H9 (cell line): ENCODE data around the gene MOCS1. TPM values are rescaled to one million over a fixed set of nuclear protein-coding genes. Genes with fewer than 3 reads are reported as not detected.

Source experiments
- DNase-seq: peaks from one replicate; pipeline ENCODE4 v3.0.0-alpha.2; 2017
- H2AFZ ChIP-seq: one replicate; pipeline ENCODE4 v1.6.1; 2013; ENCODE audit warnings: mild to moderate bottlenecking, low read length, control low read depth, moderate library complexity
- H2AK5ac ChIP-seq: 2 replicates; pipeline ENCODE4 v1.6.1; 2013; ENCODE audit warnings: low read length, control low read depth, mixed read lengths; ENCODE audit not compliant: insufficient read length
- H2BK120ac ChIP-seq: one replicate; pipeline ENCODE4 v1.6.1; 2013; ENCODE audit warnings: low read depth, mild to moderate bottlenecking, low read length, control low read depth, inconsistent platforms; ENCODE audit not compliant: poor library complexity, severe bottlenecking
- H2BK12ac ChIP-seq: 2 replicates; pipeline ENCODE4 v1.6.1; 2013; ENCODE audit warnings: low read length, control low read depth, mixed read lengths, low read depth; ENCODE audit not compliant: insufficient read length
- H2BK15ac ChIP-seq: 2 replicates; pipeline ENCODE4 v1.6.1; 2013; ENCODE audit warnings: low read depth, low read length, control low read depth
- H2BK20ac ChIP-seq: one replicate; pipeline ENCODE4 v1.6.1; 2013; ENCODE audit warnings: low read depth, mild to moderate bottlenecking, low read length, control low read depth, inconsistent platforms; ENCODE audit not compliant: poor library complexity, severe bottlenecking
- H2BK5ac ChIP-seq: 2 replicates; pipeline ENCODE4 v1.6.1; 2013; ENCODE audit warnings: low read length, control low read depth, mixed read lengths; ENCODE audit not compliant: insufficient read length
- H3K14ac ChIP-seq: 2 replicates; pipeline ENCODE4 v1.6.1; 2013; ENCODE audit warnings: low read length, control low read depth; ENCODE audit not compliant: insufficient read depth
- H3K18ac ChIP-seq: 2 replicates; pipeline ENCODE4 v1.6.1; 2013; ENCODE audit warnings: low read depth, mild to moderate bottlenecking, mixed read lengths, low read length, control low read depth; ENCODE audit not compliant: insufficient read length
- H3K23ac ChIP-seq: 2 replicates; pipeline ENCODE4 v1.6.1; 2013; ENCODE audit warnings: low read length, control low read depth, mixed read lengths, low read depth; ENCODE audit not compliant: insufficient read length
- H3K23me2 ChIP-seq: 2 replicates; pipeline ENCODE4 v1.6.1; 2013; ENCODE audit warnings: low read depth, mild to moderate bottlenecking, mixed read lengths, low read length, control low read depth; ENCODE audit not compliant: insufficient read length, poor library complexity, severe bottlenecking
- H3K27ac ChIP-seq: 2 replicates; pipeline ENCODE4 v1.5.1; 2013; ENCODE audit warnings: low read length, control low read depth, mixed read lengths, low read depth; ENCODE audit not compliant: insufficient read length
- H3K27me3 ChIP-seq: 2 replicates; pipeline ENCODE4 v1.6.1; 2013; ENCODE audit warnings: low read length, control low read depth, inconsistent platforms; ENCODE audit not compliant: insufficient read depth
- H3K4ac ChIP-seq: 2 replicates; pipeline ENCODE4 v1.6.1; 2013; ENCODE audit warnings: low read depth, mild to moderate bottlenecking, control low read depth, inconsistent platforms, low read length, moderate library complexity
- H3K4me1 ChIP-seq: 2 replicates; pipeline ENCODE4 v1.6.1; 2013; ENCODE audit warnings: low read length, control low read depth, inconsistent platforms; ENCODE audit not compliant: insufficient read depth
- H3K4me2 ChIP-seq: 2 replicates; pipeline ENCODE4 v1.6.1; 2013; ENCODE audit warnings: low read length, control low read depth, mixed read lengths; ENCODE audit not compliant: insufficient read length, insufficient read depth
- H3K56ac ChIP-seq: 2 replicates; pipeline ENCODE4 v1.6.1; 2013; ENCODE audit warnings: low read depth, mild to moderate bottlenecking, mixed read lengths, low read length, control low read depth; ENCODE audit not compliant: insufficient read length
- H3K79me1 ChIP-seq: 2 replicates; pipeline ENCODE4 v1.6.1; 2013; ENCODE audit warnings: low read depth, mild to moderate bottlenecking, moderate library complexity, low read length, control low read depth, inconsistent platforms; ENCODE audit not compliant: insufficient read depth, poor library complexity, severe bottlenecking
- H3K79me2 ChIP-seq: 2 replicates; pipeline ENCODE4 v1.6.1; 2013; ENCODE audit warnings: low read length, control low read depth, inconsistent platforms; ENCODE audit not compliant: insufficient read depth
- H3K9ac ChIP-seq: 2 replicates; pipeline ENCODE4 v1.6.1; 2013; ENCODE audit warnings: low read length, control low read depth, mixed read lengths; ENCODE audit not compliant: insufficient read length; ENCODE audit errors: extremely low read depth
- H3K9me3 ChIP-seq: one replicate; pipeline ENCODE4 v1.6.1; 2013; ENCODE audit warnings: low read depth, low read length, inconsistent platforms; ENCODE audit not compliant: control insufficient read depth
- H3T11ph ChIP-seq: one replicate; pipeline ENCODE4 v1.6.1; 2013; ENCODE audit warnings: mild to moderate bottlenecking, low read length, control low read depth, inconsistent platforms
- H4K20me1 ChIP-seq: one replicate; pipeline ENCODE4 v1.6.1; 2013; ENCODE audit not compliant: control insufficient read depth, insufficient read length, insufficient read depth
- H4K5ac ChIP-seq: 2 replicates; pipeline ENCODE4 v1.6.1; 2013; ENCODE audit warnings: low read depth, mild to moderate bottlenecking, mixed read lengths, low read length, control low read depth; ENCODE audit not compliant: insufficient read length
- H4K8ac ChIP-seq: replicated peaks from 2 replicates; pipeline ENCODE4 v1.6.1; 2013; ENCODE audit warnings: low read length, control low read depth, mixed read lengths, low read depth; ENCODE audit not compliant: insufficient read length
- H4K91ac ChIP-seq: 2 replicates; pipeline ENCODE4 v1.6.1; 2013; ENCODE audit warnings: low read depth, mild to moderate bottlenecking, moderate library complexity, mixed read lengths, low read length, control low read depth; ENCODE audit not compliant: insufficient read length
- H3K27ac Mint-ChIP-seq, 3 experiments: 2 replicates in 2 of 3; 3 replicates in 1 of 3; pipeline ENCODE4 v1.8.0; 2020 to 2021; ENCODE audit warnings: mixed read lengths in 3 of 3, mild to moderate bottlenecking in 1 of 3, moderate library complexity in 1 of 3
- H3K27me3 Mint-ChIP-seq: 2 replicates; pipeline ENCODE4 v1.8.0; 2021; ENCODE audit warnings: low read depth, mild to moderate bottlenecking, moderate library complexity, mixed read lengths
- H3K36me3 Mint-ChIP-seq, 3 experiments: 2 replicates in 2 of 3; 3 replicates in 1 of 3; pipeline ENCODE4 v1.8.0; 2020 to 2021; ENCODE audit warnings: low read depth in 3 of 3, mixed read lengths in 3 of 3; ENCODE audit not compliant: insufficient read depth in 1 of 3
- H3K4me1 Mint-ChIP-seq, 2 experiments: 2 replicates each; pipeline ENCODE4 v1.8.0; 2020; ENCODE audit warnings: mixed read lengths in 2 of 2
- H3K4me3 Mint-ChIP-seq, 2 experiments: 2 replicates in 1 of 2; 3 replicates in 1 of 2; pipeline ENCODE4 v1.8.0; 2020 to 2021; ENCODE audit warnings: mild to moderate bottlenecking in 2 of 2, mixed read lengths in 2 of 2, moderate library complexity in 1 of 2
- H3K9me3 Mint-ChIP-seq, 2 experiments: 2 replicates in 1 of 2; 3 replicates in 1 of 2; pipeline ENCODE4 v1.8.0; 2020; ENCODE audit warnings: mild to moderate bottlenecking in 2 of 2, mixed read lengths in 2 of 2, moderate library complexity in 1 of 2
- WGBS: extraction: QIAGEN DNeasy Blood & Tissue Kit; methylation state at CpG from one replicate; pipeline ENCODE4 v1.1.7; 2013; ENCODE audit warnings: missing lambda C conversion rate, low lambda C conversion rate, mixed read lengths; ENCODE audit not compliant: insufficient read length; ENCODE audit errors: extremely low coverage; 5-methylcytosine and 5-hydroxymethylcytosine counted together
- total RNA-seq: library from RNA; stranded (reverse); gene quantifications from 2 replicates; pipeline ENCODE4 v1.2.1, GENCODE V29; 2021
- TF ChIP-seq, protein P1 (sequence below): fragments of 200-600 bp; sonication (generic); conservative IDR thresholded peaks from 3 replicates; pipeline ENCODE4 v1.8.0; 2021; ENCODE audit warnings: antibody characterized with exemption, mild to moderate bottlenecking

MOCS1 gene
- total RNA-seq, 1 experiment from 2014 or later: 15.2 TPM

DNA sequence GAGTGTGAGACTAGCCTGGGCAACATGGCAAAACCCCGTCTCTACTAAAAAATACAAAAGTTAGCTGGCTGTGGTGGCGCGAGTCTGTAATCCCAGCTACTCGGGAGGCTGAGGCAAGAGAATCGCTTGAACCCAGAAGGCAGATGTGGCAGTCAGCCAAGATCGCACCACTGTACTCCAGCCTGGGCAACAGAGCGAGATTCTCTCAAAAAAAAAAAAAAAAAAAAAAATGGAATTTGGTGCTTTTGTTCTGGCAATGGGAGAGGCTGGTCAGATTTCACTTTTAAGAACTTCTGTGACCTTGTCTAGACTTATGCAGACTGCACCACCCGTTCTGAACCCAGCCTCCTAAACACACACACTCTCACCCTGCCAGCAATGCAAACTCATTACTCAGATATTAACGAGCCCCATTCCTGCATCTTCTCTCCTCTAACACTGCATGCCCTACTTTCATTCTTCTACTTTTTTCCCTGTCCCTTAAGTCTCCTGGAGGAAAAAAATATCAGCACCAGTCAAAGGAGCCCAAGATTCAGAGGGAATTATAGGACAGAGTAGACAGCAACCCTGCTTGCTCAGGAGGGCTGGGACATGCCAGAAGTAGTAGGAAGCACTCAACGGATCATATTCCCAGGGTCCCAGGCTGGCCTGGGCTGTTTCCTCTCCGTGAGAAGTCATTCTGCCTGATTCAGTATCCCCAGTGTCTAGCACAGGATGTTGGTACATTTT, 4.4 kb downstream of the MOCS1 start:
- Histone ChIP-seq H4K91ac (no peak overlapping the region), H3K9ac (no peak overlapping the region)

More for the DNA sequence above, 4.4 kb downstream of the MOCS1 start:
- peaks cover 31 to 32% of the 10 kb centered on the region in 2 experiments for H3K4me1 Mint-ChIP-seq
- no peak overlapping the region for H2BK5ac ChIP-seq
- no CpG with 5 or more reads among the region's 11 CpGs for WGBS
- H4K20me1 ChIP-seq: no peaks in the 10 kb centered on the region
- no peak overlapping the region for H3K4ac ChIP-seq
- no peak overlapping the region for H2AK5ac ChIP-seq
- no peaks in the 10 kb centered on the region for H3K79me2 ChIP-seq
- no peak overlapping the region for H2BK120ac ChIP-seq
- TF ChIP-seq, protein P1, sequence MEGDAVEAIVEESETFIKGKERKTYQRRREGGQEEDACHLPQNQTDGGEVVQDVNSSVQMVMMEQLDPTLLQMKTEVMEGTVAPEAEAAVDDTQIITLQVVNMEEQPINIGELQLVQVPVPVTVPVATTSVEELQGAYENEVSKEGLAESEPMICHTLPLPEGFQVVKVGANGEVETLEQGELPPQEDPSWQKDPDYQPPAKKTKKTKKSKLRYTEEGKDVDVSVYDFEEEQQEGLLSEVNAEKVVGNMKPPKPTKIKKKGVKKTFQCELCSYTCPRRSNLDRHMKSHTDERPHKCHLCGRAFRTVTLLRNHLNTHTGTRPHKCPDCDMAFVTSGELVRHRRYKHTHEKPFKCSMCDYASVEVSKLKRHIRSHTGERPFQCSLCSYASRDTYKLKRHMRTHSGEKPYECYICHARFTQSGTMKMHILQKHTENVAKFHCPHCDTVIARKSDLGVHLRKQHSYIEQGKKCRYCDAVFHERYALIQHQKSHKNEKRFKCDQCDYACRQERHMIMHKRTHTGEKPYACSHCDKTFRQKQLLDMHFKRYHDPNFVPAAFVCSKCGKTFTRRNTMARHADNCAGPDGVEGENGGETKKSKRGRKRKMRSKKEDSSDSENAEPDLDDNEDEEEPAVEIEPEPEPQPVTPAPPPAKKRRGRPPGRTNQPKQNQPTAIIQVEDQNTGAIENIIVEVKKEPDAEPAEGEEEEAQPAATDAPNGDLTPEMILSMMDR: no peak
- peaks cover 4% of the 10 kb centered on the region for H3K23me2 ChIP-seq
- peaks cover 3% of the 10 kb centered on the region for H3K27me3 Mint-ChIP-seq
- H2BK20ac ChIP-seq: no peak overlapping the region
- no peak overlapping the region for H3K27ac ChIP-seq
- H3K56ac ChIP-seq: no peak overlapping the region
- H3K14ac ChIP-seq: no peak overlapping the region
- no peak overlapping the region for H2AFZ ChIP-seq
- H3K4me1 ChIP-seq: no peaks in the 10 kb centered on the region
- no peak overlapping the region for H2BK12ac ChIP-seq
- H3K9me3 ChIP-seq: no peaks in the 10 kb centered on the region
- no peak overlapping the region; a peak in 1 of 7 replicates for H3K27ac Mint-ChIP-seq
- H3T11ph ChIP-seq: no peak overlapping the region
- H3K18ac ChIP-seq: no peak overlapping the region
- H2BK15ac ChIP-seq: no peak overlapping the region
- no peak overlapping the region for H4K5ac ChIP-seq
- H4K8ac ChIP-seq: no peak overlapping the region
- H3K23ac ChIP-seq: no peak overlapping the region
- H3K27me3 ChIP-seq: no peaks in the 10 kb centered on the region; the same call in 1 of the 2 replicates
- H3K4me2 ChIP-seq: no peak overlapping the region
- H3K4me3 Mint-ChIP-seq: no peak overlapping the region
- no peak for DNase-seq
- H3K9me3 Mint-ChIP-seq: peaks cover 11 to 15% of the 10 kb centered on the region in 2 experiments
- H3K79me1 ChIP-seq: no peaks in the 10 kb centered on the region
- H3K36me3 Mint-ChIP-seq: peaks cover 26 to 38% (median 30%) of the 10 kb centered on the region in 3 experiments
